ENCODE results near the gene AK8.
"Not testable (repeated sequence)": the region's sequence is repeated elsewhere in the genome, so short reads cannot be mapped to it uniquely, and the experiment has no call there.

AK8 gene

DNA sequence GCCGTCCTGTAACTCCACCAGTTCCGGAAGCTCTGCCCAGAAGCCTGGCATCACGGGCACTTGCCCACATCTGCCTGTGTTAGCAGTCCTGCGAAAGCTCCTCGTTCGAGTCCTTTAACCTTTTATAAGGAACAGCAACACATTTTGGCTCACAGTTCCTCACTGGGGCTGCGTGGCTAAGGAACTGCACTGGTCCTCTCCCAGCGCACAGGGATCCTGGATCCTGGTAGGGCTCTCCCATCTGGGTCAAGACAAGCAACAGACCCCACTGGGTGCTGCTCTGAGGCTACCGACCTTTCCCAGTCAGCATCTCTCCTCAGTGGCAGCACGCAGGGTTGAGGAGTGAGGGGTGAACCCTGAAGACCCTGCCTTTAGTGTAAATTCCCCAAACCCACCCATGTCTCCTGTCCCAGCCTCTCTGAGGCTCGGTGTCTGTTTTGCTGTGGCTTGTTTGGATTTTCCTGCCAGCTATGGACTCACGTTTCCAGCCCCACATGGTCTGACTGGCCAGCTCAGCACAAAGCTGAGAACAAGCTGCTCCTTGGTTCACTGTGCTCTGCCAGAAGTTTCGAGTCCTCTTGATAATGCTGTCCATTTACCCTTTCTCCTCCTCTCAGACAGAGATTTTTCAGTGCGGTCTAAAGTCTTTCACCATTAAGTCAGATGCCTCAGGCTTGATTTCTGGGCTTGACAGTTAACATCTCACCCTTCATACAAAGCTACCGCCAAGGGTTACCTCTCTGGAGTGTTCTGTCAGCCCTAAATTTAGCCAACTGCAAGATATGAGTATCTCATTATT, 80.0 kb downstream of the AK8 start:
- DNase-seq = no peak

DNA sequence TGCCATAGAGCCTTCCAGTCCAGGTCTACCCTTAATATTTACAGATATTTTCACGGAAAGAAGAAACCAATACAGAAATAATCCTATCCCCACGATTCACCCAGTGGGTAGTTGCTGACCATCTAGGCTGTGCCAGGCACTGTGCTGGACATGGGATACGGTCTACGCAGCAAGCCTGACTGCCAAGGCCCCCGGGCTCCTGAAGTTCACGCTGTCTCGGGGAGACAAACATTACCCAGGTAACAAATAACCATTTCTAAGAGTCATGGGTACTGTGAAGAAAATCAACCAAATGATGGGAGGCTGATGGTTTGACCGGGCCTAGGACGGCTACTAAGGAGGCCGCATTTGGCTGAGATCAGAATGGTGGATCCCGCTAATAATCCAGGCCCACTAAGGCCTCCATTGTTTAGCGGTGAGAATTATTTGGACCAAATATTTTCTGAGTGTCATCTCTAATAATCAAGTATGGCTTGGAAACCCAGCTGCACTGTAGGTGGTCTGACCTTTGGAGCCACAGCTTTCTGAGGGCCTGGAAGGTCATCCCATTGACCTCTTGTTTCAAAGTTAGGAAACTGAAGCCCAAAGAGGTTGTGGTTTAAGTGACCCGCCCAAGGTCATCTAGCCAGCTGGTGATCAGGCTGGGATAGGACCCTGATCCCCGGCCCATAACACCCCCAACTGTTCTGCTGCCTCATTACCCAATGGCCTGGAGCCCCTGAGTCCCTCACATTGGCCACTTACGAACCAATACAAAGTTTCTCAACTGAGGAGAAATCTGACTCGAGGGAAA, 82.4 kb downstream of the AK8 start:
- no peak for DNase-seq

GRCh38 chr9:132794730-132795380, 83.2 kb downstream of the AK8 start:
- no peak for DNase-seq

- DNase-seq = no peak
Measured at GRCh38 chr9:132793606-132794580, 84.2 kb downstream of the AK8 start.

DNA sequence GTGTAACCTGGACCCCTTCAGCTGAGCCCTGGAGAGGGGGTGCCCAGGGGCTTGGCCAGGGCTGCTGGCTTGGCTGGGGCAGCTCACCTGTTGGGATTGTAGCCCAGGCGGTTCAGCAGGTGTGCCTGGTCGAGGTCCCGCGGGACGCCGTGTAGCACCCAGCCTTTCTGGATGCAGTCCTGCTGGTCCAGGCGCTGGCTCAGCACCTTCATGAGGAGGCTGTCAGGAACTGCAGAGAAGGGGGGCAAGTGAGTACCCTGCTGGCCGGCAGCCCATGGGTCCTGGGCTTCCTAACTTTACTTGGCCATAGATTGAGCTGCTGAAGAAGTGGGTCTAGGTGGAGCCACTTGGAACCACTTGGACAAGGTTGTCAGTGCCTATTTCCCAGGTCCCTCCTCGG, 85.5 kb downstream of the AK8 start:
- DNase-seq = no peak

- DNase-seq = no peak
Measured at GRCh38 chr9:132791699-132792240, 86.3 kb downstream of the AK8 start.

- no peak for DNase-seq
Measured at GRCh38 chr9:132789719-132790118, 88.4 kb downstream of the AK8 start.

- DNase-seq = no peak
Measured at GRCh38 chr9:132788378-132788777, 89.7 kb downstream of the AK8 start.

DNA sequence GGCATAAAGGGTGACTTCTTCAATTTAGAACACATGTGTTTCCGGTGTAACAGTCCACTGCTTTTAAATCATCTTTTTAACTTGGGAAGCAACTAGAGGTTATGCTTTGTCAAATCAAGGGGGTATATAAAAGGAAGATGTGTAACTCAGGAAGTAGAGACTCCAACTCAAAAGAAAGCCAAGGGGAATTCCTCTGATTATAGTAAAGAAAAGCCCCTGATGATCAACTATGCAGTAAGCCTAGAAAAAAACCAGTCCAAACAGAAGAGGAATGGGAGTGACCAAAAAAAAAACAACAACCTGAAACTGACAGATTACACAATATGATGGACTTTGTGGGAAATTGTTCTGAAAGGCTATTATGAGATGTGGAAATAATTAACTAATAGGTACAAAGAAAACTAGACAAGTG, 90.3 kb downstream of the AK8 start:
- no peak for DNase-seq

DNA sequence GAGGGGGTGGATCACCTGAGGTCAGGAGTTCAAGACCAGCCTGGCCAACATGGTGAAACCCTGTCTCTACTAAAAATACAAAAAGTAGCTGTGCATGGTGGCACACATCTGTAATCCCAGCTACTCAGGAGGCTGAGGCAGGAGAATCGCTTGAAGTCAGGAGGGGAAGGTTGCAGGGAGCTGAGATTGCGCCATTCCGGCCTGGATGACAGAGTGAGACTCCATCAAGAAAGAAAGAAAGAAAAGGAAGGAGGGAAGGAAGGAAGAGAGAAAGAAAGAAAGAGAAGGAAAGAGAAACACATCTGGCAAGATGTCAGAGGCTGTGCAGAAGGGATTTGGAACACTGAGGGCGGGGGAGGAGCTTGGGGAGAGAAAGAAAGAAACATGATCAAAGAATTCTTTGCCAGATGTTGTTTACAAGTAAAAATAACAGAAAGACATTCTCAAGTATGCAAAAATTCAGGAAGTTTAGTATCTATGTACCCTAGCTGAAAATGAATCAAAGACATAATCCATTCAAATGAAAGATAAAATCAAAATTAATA, 93.7 kb downstream of the AK8 start:
- no peak for DNase-seq

- no peak for DNase-seq
Measured at GRCh38 chr9:132783006-132783405, 95.1 kb downstream of the AK8 start.

- DNase-seq = no peak
Measured at GRCh38 chr9:132782037-132782436, 96.0 kb downstream of the AK8 start.

DNA sequence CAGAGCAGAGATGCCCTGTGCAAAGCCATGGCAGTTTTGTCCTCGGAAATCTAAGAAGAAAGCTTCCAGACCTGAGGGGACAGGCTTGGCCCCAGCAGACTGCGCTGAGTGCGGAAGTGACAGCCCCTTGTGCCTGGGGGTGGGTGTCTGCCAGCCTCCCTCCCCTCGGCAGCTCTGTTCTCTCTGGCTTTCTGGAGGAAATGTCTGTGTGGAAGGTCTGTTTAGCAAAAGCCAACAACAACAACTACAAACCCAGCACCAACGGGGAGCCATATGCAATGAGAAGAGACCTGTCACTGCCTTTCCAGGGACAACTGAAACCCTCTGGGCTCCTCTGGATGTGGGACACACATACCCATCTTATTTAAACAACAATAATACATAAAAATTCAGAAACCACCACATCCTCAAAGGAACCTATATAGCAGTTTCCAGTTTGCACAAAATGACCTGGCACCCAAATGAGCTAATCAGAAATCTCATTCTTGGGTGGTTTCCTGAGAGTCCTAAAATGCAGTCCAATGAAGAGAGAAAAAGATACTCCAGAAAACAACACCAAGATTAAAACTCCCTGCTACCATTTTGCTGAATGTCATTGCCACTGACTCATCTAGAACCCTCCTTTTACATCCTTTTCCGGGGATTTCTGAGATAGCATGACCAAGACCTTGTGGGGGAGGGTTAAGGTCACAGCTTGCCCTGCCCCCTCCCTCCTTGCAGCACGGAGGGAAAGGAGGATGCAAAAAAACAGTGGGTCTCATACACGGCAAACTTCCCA, 97.7 kb downstream of the AK8 start:
- DNase-seq = no peak

- no peak for DNase-seq
Measured at GRCh38 chr9:132776891-132777290, 101.2 kb downstream of the AK8 start.

DNA sequence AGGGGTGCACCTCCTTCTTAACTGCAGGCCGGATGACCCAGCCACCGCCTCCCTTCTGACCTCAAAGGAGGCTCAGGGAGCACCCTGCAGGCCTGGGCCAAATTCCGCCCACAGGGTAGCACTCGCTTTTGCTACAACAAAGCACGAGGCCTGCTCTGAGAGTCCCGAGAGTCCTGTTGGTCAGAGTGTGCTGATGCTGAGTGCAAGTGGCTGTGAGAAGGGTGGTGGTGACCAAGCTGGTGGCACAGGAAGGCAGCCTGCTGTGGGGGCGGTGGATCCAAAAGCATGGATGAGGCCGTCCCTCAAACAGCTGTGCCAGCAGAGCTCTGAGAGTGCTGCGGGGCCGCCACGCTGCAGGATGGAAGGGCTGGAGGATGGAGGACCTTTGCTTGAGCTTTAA, 101.8 kb downstream of the AK8 start:
- no peak for DNase-seq

GRCh38 chr9:132775720-132776119, 102.4 kb downstream of the AK8 start:
- no peak for DNase-seq

DNA sequence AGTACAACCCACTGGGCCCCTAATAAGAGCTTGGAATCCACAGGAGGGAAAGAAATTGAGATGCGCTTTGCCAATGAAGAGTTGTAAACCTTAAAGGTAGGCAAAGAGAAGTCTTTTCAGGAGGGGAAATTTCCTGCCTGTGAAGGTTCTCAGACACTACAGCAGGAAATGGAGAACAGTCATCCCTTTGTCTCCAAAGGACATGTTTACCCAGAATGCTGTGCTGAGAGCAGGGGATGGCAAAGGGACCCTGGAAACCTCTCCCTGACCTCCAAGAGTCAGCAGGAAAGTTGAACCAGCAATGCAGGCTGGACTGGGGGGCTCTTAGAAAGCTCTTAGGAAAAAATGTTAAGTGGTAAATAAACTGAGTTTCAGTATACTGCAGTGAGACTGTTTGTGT, 103.2 kb downstream of the AK8 start:
- no peak for DNase-seq

GRCh38 chr9:132773764-132774339, 104.2 kb downstream of the AK8 start:
- DNase-seq = no peak

DNA sequence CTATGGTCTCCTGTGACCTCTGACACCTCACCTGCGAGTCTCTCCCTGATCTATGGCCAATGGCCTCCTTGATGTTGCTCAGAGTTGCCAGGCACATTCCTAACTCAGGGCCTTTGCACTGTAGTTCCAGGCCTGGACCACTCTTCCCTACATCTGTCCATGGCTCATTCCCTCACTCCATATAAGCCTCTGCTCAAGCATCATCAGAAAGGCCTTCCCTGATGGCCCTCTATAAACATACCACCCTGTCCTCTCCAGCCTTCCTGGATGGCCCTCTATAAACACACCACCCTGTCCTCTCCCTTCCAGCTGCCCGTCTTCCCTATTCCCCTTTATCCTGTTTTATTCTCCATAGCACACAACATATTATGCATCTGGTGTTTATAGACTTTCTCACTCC, 105.0 kb downstream of the AK8 start:
- DNase-seq = no peak

DNA sequence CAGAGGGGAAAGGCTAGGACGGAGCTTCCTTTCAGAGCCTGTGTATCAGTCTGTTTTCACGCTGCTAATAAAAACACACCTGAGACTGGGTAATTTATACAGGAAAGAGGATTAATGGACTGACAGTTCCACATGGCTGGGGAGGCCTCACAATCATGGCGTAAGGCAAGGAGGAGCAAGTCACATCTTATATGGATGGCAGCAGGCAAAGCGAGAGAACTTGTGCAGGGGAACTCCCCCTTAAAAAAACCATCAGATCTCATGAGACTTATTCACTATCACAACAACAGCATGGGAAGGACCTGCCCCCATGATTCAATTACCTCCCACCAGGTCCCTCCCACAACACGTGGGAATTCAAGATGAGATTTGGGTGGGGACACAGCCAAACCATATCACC, 106.3 kb downstream of the AK8 start:
- DNase-seq = not testable (repeated sequence)
